Adipocyte (in vitro differentiated cells): ENCODE measurements around the gene PXMP2.

Source experiments
- DNase-seq: peaks from one replicate; pipeline ENCODE4 v3.0.0-alpha.2; 2015; ENCODE audit warnings: low read depth
- H3K27me3 ChIP-seq: replicated peaks from 2 replicates; pipeline ENCODE4 v1.7.0; 2013; ENCODE audit warnings: mild to moderate bottlenecking, low read length, moderate library complexity; ENCODE audit not compliant: control insufficient read depth, insufficient read depth
- H3K36me3 ChIP-seq: 2 replicates; pipeline ENCODE4 v1.7.0; 2013; ENCODE audit warnings: low read length, mild to moderate bottlenecking, moderate library complexity; ENCODE audit not compliant: control insufficient read depth, insufficient read depth, severe bottlenecking
- H3K4me1 ChIP-seq: 2 replicates; pipeline ENCODE4 v1.7.0; 2013; ENCODE audit warnings: mild to moderate bottlenecking, low read length, moderate library complexity; ENCODE audit not compliant: control insufficient read depth, insufficient read depth
- H3K4me3 ChIP-seq: 2 replicates; pipeline ENCODE4 v1.7.0; 2013; ENCODE audit warnings: mild to moderate bottlenecking, low read length, moderate library complexity
- H3K9ac ChIP-seq: 2 replicates; pipeline ENCODE4 v1.7.0; 2013; ENCODE audit warnings: mild to moderate bottlenecking, low read length, moderate library complexity
- H3K9me3 ChIP-seq: 2 replicates; pipeline ENCODE4 v1.7.0; 2013; ENCODE audit warnings: mild to moderate bottlenecking, low read length, moderate library complexity; ENCODE audit not compliant: control insufficient read depth

PXMP2 gene

GRCh38 chr12:132648616-132649225, 38.7 kb upstream of the PXMP2 start:
- Histone ChIP-seq H3K27me3 (no peaks in the 10 kb centered on the region), H3K9me3 (no peaks in the 10 kb centered on the region), H3K9ac (no peak overlapping the region), H3K4me1 (no peaks in the 10 kb centered on the region), H3K36me3 (peaks cover 47% of the 10 kb centered on the region), H3K4me3 (no peak overlapping the region)
- no peak for DNase-seq

- H3K9ac ChIP-seq, result no peak overlapping the region
- no peaks in the 10 kb centered on the region for H3K9me3 ChIP-seq
- peaks cover 50% of the 10 kb centered on the region for H3K36me3 ChIP-seq
- DNase-seq, result no peak
- H3K27me3 ChIP-seq, result no peaks in the 10 kb centered on the region
- no peak overlapping the region for H3K4me3 ChIP-seq
- no peaks in the 10 kb centered on the region for H3K4me1 ChIP-seq
Measured at GRCh38 chr12:132649226-132649945, 38.0 kb upstream of the PXMP2 start.

- Histone ChIP-seq H3K36me3 (peaks cover 53% of the 10 kb centered on the region), H3K9ac (no peak overlapping the region), H3K4me3 (no peak overlapping the region), H3K27me3 (no peaks in the 10 kb centered on the region), H3K4me1 (no peaks in the 10 kb centered on the region), H3K9me3 (no peaks in the 10 kb centered on the region)
- DNase-seq, result no peak
Measured at GRCh38 chr12:132651444-132652100, 35.8 kb upstream of the PXMP2 start.

- Histone ChIP-seq H3K36me3 (peaks cover 57% of the 10 kb centered on the region), H3K27me3 (no peaks in the 10 kb centered on the region), H3K4me1 (peaks cover 8% of the 10 kb centered on the region), H3K4me3 (no peak overlapping the region), H3K9me3 (no peaks in the 10 kb centered on the region), H3K9ac (no peak overlapping the region)
- DNase-seq, result peak; percentile 19
Measured at GRCh38 chr12:132653567-132654290, 33.7 kb upstream of the PXMP2 start.

- Histone ChIP-seq H3K9ac (no peak overlapping the region), H3K9me3 (no peaks in the 10 kb centered on the region), H3K27me3 (no peaks in the 10 kb centered on the region), H3K36me3 (peaks cover 65% of the 10 kb centered on the region), H3K4me1 (peaks cover 12% of the 10 kb centered on the region), H3K4me3 (no peak overlapping the region)
- DNase-seq, result no peak
Measured at GRCh38 chr12:132657004-132657727, 30.2 kb upstream of the PXMP2 start.

GRCh38 chr12:132658149-132658894, 29.1 kb upstream of the PXMP2 start:
- Histone ChIP-seq H3K9me3 (no peaks in the 10 kb centered on the region), H3K9ac (no peak overlapping the region), H3K4me3 (no peak overlapping the region), H3K27me3 (no peaks in the 10 kb centered on the region), H3K36me3 (peaks cover 68% of the 10 kb centered on the region), H3K4me1 (peaks cover 18% of the 10 kb centered on the region)
- no peak for DNase-seq

GRCh38 chr12:132659146-132659545, 28.2 kb upstream of the PXMP2 start:
- no peak for DNase-seq
- Histone ChIP-seq H3K9me3 (no peaks in the 10 kb centered on the region), H3K27me3 (no peaks in the 10 kb centered on the region), H3K4me1 (peaks cover 18% of the 10 kb centered on the region), H3K4me3 (no peak overlapping the region), H3K36me3 (peaks cover 68% of the 10 kb centered on the region), H3K9ac (no peak overlapping the region)

GRCh38 chr12:132660052-132660451, 27.3 kb upstream of the PXMP2 start:
- Histone ChIP-seq H3K27me3 (no peaks in the 10 kb centered on the region), H3K4me1 (peaks cover 18% of the 10 kb centered on the region), H3K4me3 (no peak overlapping the region), H3K36me3 (peaks cover 66% of the 10 kb centered on the region), H3K9ac (no peak overlapping the region), H3K9me3 (no peaks in the 10 kb centered on the region)
- DNase-seq, result no peak

- H3K36me3 ChIP-seq, result peaks cover 75% of the 10 kb centered on the region
- H3K27me3 ChIP-seq, result no peaks in the 10 kb centered on the region
- no peak for DNase-seq
- no peak overlapping the region for H3K4me3 ChIP-seq
- no peak overlapping the region for H3K9ac ChIP-seq
- H3K9me3 ChIP-seq, result no peaks in the 10 kb centered on the region
- peaks cover 18% of the 10 kb centered on the region for H3K4me1 ChIP-seq
Measured at GRCh38 chr12:132660996-132661395, 26.4 kb upstream of the PXMP2 start.

- no peaks in the 10 kb centered on the region for H3K9me3 ChIP-seq
- peaks cover 18% of the 10 kb centered on the region for H3K4me1 ChIP-seq
- no peak for DNase-seq
- no peak overlapping the region for H3K9ac ChIP-seq
- H3K36me3 ChIP-seq, result peaks cover 79% of the 10 kb centered on the region
- no peak overlapping the region for H3K4me3 ChIP-seq
- H3K27me3 ChIP-seq, result no peaks in the 10 kb centered on the region
Measured at GRCh38 chr12:132661972-132662371, 25.4 kb upstream of the PXMP2 start.
